GM19463 (cell line): ENCODE measurements around the gene GRID1.

Experiments used
- ATAC-seq: cut with Tn5 transposase; IDR thresholded peaks from one replicate; pipeline ENCODE4 v1.9.1; 2021; ENCODE audit warnings: mild to moderate bottlenecking, moderate library complexity; ENCODE audit not compliant: unreplicated experiment

GRID1 gene

DNA sequence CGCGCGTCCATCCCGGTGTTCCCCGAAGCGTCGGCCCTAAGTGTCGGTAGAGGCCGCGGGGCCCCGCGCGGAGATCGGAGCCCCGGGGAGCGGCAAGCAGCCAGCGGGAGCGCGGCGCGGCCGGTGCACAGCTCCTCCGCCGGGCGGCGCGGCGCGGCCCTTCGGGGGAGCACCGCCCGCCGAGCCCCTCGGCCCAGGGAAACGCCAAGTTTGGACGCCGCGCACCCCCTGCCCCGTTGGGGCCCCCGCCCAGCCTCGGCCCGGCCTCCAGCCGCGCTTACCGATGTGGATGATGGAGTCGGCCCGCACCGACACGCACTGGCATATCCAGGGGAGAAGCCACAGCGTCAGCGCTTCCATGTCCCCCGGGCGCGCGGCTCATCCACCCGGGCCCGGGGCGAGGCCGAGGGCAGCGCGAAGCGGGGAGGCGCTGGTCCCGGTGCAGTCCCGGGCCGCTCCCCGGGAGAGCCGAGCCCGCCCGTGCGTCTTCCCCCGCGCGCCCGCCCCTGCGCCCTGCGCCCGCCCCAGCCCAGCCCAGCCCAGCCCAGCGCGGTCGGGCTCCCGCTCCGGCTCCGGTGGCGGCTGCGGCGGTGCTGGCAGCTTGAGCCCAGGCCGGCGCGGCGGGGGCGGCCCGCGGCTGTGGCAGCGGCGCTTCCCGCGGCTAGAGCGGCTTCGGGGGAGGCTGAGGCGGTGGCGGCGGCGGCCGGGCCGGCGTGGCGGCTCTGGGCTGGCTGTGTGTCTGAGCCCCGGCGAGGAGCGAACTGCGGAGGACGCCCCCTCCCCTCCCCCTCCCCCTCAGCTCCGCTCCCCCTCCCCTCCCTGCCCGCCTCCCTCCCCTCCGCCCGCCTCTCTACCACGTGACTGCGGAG, at the start of gene GRID1:
TSS of gene GRID1 (minus strand) at position 763 of the 869 bp plus-strand sequence.
- ATAC-seq, result peak; percentile 24

DNA sequence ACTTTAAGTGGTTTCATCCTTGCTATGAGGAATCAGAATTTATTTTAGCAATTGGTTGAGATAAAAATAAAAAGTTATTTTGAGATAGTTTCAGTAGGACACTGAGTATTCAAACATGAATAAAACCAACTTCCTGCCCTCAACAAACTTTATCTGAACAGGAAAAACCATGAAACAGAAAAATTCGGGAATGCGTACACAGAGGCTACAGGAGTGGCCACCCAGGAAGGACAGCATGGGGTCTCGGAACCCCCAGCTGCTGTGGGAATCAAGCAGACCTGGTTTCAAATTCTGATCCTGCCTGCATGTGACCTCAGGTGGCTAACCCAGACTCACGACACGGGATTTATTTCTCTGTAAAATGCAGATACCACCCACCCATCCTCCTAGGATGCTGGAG, 49.0 kb upstream of the GRID1 start:
- no peak for ATAC-seq

DNA sequence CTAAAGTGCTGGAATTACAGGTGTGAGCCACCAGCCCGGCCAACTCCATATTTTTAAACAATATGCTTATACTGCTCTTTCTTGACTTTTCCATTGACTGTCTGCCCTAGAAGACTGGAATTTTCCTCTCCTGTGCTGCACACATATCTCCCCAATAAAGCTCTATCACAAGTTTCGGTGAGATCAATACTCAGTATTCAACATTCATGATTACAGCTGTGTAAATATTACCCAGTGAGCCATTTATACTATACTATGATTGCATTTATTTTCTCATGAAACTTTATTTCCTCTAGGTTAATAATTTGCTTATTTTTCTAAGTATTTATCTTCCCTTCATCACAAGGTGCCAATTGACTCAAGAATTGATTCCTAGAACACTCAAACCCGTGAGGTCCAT, 48.5 kb upstream of the GRID1 start:
- ATAC-seq, result no peak

DNA sequence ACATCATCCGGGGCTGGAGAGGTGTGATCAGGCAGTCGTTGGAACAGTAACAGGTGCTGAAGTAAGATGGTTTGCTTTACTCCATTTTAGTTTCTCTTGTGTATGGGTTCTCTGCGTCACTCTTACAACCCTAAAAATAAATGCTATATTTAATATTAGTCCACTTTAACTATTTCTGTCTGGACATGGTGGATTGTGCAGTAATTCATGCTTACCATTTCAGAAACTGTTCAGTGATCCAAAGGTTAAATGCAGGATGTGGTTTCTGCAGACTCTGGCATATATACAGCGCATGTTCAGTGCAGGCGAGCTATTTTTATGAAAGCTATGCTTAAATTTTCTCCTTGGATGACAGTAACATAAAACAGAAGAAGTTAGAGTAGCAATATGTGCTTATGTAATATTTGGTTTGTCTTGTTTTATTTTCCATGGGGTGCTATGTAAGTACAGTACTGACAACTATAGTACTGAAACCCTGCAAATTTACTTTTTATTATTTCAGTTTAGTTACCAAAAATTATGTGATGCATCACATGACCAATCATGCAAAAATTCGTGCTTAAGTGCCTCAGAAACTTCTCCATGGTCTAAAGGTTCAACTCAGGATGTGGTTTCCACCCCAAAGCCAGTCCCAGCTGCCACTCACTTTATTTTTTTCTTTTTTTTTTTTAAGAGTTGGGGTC, 46.6 kb upstream of the GRID1 start:
- ATAC-seq, result peak; percentile 68

DNA sequence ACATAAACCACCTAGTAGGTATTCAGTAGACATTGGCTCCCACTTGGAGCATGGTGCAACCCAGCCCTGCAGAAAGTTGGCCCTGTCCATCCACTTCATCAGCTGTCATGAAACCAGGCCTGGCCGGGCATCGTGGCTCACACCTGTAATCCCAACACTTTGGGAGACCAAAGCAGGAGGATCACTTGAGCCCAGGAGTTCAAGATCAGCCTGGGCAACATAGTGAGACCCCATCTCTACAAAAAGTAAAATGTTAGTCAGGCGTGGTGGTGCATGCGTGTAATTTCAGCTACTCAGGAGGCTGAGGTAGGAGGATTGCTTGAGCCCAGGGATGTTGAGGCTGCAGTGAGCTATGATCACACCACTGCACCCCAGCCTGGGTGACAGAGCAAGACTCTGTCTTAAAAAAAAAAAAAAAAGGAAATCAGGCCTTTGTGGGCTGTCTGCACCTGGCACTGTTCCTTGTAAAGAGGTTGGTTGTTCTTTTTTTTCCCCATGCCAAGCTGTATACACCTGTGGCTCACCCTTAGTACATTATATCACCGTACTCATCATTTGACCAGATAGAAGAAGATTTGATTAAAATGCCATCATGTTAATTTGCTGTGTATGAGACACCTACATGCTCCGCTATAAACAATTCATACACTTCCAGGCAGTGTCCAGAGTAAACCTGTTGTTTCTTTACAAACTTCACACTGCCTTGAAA, 45.4 kb upstream of the GRID1 start:
- ATAC-seq, result no peak

DNA sequence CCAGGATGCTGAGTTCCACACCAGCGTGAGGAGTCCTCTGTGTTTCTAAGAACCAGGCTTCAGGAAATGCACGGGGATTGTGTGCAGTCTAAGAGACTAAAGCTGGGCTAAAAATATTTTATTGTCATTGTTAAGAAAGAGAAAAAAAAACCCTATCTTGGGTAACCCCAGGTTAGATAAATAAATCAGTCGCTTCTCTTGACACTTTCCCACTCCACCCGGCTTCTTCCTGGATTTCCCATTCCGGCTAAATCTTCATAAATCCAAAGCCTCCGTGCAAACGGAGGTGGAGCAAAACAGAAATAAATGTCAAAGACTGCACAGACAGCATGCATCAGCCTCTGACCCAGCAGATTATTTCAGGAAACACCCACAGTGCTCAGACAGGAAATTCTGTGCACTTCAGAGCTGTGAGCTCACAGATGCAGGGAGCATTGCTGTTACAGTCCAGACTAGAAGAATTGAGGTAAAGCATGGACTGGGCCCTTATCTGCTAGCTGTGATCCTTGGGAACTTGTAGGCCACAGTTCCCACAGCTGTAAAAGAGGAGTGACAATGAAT, 44.8 kb upstream of the GRID1 start:
- peak; percentile 43 for ATAC-seq

DNA sequence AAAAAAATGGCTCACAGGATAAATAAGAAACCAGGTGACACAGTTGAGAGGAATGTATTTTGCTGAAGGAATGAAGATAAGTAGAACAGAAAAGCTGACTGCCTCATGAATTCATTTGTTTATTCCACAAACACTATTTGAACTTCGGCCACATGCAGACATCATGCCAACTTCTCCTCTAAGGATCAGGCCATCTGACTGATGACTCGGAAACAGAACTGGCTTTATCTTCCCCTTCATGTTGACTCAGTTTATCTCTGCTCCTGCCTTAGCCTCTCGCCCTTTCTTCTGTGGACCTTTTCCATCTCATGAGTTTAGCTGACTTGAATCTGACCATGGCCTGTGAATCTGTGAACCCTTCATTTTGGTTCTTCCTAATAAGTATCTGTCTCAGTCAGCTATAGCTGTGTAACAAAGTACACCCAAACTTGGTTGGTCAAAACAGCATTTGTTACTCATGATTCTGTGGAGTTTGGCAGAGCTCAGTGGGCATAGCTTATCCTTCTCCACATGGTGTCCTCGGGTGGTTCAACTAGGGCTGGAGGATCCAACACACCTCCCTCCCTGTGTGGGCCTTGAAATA, 44.0 kb upstream of the GRID1 start:
- ATAC-seq, result no peak

DNA sequence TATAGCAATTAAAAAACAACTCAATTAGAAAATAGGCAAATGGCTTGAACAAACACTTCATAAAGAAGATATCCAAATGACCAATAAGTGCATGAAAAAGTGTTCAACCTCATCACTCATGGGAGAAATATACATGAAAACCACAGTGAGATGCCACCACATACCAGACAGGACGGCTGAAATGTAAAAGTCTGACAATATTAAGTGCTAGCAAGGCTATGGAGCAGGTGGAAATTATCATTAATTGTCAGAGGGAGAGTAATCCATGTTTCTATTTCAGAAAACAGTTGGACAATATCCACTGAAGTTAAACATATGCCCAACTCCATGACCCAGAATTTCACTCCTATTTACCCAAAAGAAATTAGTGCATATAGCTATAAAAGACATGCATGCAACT, 42.6 kb upstream of the GRID1 start:
- no peak for ATAC-seq

DNA sequence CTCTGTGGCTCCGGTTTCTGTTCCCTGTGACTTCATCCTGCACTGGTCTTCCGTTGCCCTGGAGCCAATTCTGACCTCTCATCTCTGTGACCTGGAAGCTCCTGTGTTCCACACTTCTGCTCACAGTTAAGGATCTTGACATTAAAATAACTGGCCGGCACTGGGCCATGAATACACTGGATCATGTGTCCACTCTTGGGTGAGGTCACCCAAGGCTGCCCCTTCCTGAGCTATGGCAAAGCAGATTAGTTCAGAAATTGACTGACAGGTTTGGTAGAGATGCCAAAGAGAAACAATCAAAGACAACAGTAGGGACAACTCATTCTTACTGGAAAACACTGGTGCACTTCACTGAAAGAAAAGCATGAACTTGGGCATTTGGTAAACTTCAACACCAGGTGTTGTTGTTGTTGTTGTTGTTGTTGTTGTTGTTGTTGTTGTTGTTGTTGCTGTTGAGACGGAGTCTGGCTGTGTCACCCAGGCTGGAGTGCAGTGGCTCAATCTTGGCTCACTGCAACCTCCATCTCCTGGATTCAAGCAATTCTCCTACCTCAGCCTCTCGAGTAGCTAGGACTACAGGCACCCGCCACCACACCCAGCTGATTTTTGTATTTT, 36.7 kb upstream of the GRID1 start:
- no peak for ATAC-seq

DNA sequence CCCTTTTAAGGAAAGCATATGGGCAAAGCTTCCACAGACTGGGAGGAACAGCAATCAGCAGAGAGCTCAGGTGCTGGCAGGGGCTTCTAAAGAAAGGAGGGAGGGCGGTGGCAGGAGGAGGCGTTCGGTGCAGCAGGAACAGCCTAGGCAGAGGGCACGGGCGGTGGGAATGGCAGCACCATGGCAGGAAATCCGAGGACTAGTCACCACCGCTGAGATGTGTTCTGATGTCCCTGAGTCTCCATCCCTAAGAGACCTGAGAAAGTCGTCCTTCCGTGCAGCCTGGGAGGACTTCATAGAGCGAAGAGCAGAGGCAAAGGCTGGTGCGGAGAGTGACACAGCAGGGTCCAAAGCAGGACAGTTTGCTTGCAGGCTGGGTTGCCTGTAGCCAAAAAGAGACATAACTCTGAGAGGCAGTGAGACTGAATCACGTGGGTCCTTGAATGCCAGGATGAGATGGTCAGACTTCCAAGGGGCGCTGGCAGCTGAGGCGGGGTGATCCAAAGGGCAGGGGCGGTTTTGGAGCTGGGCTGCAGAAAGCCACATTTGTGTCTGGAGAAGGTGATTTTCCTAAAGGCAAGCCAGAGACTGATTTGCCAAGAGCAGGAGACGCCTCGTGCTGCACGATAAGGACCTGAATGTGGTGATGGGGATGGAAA, 35.8 kb upstream of the GRID1 start:
- ATAC-seq, result no peak

DNA sequence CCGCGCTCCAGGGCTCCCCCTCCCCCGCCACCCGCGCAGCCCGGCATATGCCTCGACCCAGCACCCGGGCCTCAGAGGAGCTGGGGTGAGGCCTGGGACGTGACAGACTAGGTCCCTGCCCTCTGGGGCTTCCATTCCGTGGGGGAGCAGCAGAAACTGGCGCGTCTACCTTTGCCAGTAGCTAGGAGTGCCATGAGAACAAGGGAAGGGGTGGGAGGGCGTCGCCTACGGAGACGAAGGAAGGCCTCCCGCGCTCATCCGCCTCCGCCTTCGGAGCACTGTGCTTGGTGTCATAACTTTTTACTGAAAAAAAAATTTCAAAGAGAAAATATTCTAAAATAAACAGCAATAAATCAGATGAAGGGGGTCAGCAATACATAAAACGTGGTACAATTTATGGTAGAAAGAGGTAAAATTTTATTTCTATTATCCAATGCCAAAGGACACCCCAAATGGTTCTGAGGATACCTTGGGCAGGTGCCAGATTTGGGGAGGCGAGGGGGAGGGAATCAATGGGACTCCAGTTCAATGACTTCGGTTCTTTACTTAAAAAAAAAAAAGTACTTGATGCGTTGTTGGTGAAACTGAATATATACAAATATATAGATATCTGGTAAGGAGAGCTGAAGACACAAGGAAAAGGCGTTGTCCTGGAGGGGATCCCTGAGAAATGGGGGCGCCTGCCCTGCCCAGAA, 35.1 kb upstream of the GRID1 start:
- no peak for ATAC-seq

DNA sequence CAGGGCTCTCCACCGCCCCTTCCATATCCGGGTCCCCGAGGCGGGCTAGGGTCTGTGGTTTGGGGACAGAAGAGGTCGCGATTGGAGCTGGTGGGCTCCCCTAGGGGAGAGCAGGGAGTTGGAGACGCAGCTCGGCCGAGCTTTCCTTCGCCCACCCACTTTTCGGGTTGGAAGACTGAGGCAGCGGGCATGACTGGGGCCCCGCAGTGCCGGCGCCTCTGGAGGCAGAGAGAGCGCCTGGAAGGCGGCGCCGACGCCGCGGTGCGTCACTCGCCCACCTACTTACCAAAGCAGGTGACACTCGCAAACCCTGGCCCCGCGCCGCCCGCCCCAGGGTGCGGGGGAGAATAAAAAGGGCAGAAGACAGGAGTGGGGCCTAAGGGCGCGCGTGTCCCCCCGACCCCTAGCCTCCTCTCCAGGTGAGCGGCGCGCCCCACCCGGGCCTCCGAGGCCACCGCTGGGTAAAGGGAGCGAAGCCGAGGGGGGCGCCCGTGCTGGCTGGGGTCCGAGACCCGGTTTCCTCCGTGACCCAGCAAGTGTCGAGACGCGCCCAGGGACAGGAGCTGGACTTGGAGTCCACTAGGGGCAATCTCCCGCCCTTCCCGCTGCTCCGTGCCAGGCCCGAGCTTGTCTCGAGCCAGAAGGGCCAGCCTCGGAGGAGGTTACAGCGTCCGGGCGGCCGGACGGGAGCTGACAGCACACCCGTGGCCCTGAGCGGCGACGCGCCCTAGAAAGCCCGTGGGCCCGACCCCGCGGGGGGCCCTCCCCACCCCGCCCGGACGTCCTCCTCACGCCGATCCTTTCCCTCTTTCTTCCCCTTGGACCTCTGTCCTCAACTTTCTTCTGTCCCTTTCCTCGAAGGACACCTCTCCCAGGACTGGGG, 34.4 kb upstream of the GRID1 start:
- ATAC-seq, result peak; percentile 30

DNA sequence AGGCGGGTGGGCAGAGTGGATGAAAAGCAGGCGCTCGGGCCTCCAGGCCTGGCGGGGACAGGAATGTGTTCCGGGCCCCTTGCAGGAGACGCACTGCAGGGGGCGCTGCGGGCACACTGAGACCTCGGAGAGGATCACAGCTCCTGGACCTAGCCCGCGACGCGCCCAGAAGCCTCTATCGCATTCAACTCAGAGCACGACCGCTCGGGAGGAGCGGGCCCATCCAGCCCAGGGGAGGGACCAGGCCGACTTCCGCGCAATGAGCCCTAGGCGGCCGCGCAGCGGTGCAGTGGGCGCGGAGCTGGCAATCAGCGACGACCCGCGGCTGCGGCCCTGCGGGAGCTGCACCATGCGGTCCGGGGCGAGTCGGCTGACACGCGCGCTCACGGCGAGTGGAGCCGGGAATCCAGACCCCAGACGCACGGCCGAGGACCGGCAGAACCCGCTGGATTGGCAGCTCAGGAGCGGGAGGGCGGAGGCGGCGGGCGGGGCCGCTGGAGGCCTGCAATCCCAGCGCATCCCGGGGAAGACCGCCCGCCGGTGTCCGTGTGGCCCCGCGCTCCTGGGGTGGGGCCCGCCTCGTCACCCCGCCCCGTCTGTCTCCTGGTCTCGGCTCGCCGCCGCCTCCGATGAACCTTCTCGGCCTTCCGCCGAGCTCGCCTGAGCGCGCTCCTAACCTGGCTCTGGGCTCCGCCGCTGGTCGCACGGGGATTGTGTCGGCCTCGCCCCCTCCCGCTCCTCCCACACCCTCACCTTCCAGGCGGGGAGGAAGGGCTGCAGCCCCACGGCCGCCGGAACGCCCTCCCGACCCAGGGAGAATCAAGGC, 33.5 kb upstream of the GRID1 start:
- ATAC-seq, result peak; percentile 81

DNA sequence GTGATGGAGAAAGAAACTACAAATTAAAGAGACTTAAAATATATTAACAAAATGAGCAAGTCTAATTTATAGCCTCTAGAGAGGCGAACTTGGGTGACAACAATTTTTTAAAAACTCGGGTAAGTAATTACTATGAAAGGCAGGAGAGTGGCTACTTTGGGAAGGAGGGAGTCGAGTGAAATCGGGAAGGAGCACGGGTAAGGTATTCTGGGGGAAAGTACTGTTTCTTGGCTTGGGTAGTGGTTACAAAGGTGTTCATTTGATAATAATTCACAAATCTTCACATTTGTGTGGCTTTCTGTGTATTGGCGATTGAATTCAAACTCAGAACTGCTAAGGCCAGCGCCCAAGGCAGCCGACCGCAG, 32.9 kb upstream of the GRID1 start:
- ATAC-seq, result no peak

DNA sequence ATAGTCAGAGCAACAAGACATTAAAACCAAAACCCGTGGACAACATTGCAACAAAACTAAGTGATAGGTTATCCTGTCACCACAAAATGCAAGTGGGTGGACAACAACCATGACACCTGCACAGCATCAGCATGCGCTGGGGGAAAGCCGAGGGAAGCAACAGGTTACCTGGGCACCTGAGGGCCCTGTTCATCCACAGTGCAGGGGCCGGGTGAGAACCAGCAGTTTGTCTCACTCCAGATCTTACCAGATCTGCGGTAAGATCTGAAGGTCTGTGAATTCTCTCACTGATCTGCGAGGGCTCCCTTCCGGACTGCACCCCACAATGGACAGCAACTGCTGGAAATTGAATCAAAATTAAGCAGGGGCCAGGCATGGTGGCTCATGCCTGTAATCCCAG, 30.5 kb upstream of the GRID1 start:
- ATAC-seq, result no peak

DNA sequence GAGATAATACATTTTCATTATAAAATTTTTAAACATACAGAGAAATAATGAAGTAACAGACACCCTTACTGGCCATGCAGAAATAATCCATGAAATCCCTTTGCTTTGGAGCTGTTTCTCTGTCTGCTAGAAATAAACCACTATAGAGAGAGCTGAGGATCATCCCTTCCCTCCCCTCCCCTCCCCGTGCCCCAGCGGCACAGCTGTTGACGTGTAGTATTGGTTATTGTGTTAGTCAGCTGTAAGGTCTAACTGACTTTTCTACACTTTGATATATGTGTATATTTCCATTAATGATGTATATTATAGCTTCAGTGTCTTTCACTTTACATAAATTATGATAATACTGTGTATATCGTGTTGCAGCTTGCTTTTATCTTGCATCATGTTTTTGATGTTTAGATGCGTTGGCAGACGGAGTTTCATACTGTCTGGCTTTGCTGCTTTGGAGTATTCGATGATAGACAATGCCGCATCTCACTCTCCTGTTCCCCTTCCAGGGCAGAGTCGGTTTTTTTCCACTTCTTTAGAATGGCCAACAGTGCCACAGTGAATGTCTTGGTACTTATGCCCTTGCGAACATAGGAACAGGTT, 27.4 kb upstream of the GRID1 start:
- ATAC-seq, result no peak

DNA sequence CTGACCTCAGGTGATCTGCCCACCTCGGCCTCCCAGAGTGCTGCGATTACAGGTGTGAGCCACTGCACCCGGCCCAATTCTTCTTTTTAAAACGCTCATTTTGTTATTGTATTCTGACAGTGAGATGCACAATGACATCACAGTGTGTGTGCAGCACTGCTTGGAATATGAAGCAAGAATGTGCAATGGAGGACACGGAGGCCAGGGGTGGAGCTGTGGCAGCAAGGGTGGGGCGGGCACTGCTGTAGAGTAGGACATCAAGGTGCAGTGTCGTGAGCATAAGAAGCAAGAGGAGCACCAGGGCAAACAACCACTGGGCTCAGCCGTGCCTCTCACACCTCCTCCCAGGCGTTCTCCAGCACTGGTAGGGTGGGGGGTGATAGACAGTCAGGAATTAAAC, 26.8 kb upstream of the GRID1 start:
- no peak for ATAC-seq
